AG04450 (cell line): Measurements from ENCODE around the gene LRRN1. TPM values are rescaled to one million over a fixed set of nuclear protein-coding genes. Genes with fewer than 3 reads are reported as not detected.

ENCODE experiments used
- CTCF ChIA-PET: fragments of 300-600, 350-600 bp; formaldehyde crosslinking; extraction: SDS; loops from one replicate; lab custom pipeline; 2022; ENCODE audit warnings: antibody characterized with exemption, inconsistent platforms; lab: Charles Lee
- POLR2A ChIA-PET: fragments of 350-600 bp; formaldehyde crosslinking; extraction: SDS; loops from one replicate; lab custom pipeline; 2021; ENCODE audit warnings: antibody characterized with exemption, inconsistent platforms; lab: Yijun Ruan, JAX
- DNase-seq: peaks from one replicate; pipeline ENCODE4 v3.0.0-alpha.2; 2011; ENCODE audit warnings: low read depth, low spot score
- H3K27ac ChIP-seq: one replicate; pipeline ENCODE4 v1.5.1; 2012; ENCODE audit warnings: low read depth, low read length, control low read depth
- H3K27me3 ChIP-seq: one replicate; pipeline ENCODE4 v1.6.0; 2012; ENCODE audit warnings: low read length; ENCODE audit not compliant: control insufficient read depth, insufficient read depth
- H3K4me3 ChIP-seq: 2 replicates; pipeline ENCODE4 v1.5.1; 2011; ENCODE audit warnings: mild to moderate bottlenecking, low read depth, low read length, control low read depth
- H3K9me3 ChIP-seq: 2 replicates; pipeline ENCODE4 v1.5.1; 2012; ENCODE audit warnings: low read length; ENCODE audit not compliant: control insufficient read depth, insufficient read depth
- CTCF ChIP-seq: IDR thresholded peaks from 2 replicates; pipeline ENCODE4 v1.5.1; 2011; ENCODE audit warnings: low read depth, low read length, control low read depth, inconsistent platforms
- polyA plus RNA-seq: library from polyadenylated mRNA; depleted of rRNA; stranded (reverse); fragments of >200 nt; gene quantifications from 2 replicates; pipeline ENCODE4 v1.2.3, GENCODE V29; 2011

LRRN1 gene
- polyA plus RNA-seq, 1 experiment: not detected

- DNase-seq: no peak
- no peak for TF ChIP-seq CTCF
- H3K4me3 ChIP-seq: no peak overlapping the region
- CTCF ChIA-PET: no interaction called here
- H3K27me3 ChIP-seq: no peaks in the 10 kb centered on the region
- H3K9me3 ChIP-seq: peaks cover 20% of the 10 kb centered on the region
- H3K27ac ChIP-seq: no peak overlapping the region
- POLR2A ChIA-PET: no interaction called here
These were observed 5.3 kb downstream of the LRRN1 start for GRCh38 chr3:3804560-3804959.

- H3K9me3 ChIP-seq: peaks cover 4% of the 10 kb centered on the region
- ChIA-PET POLR2A (no interaction called here), CTCF (no interaction called here)
- no peak overlapping the region for H3K4me3 ChIP-seq
- TF ChIP-seq CTCF: no peak
- no peak overlapping the region for H3K27ac ChIP-seq
- no peak for DNase-seq
- H3K27me3 ChIP-seq: no peaks in the 10 kb centered on the region
These were observed 6.9 kb downstream of the LRRN1 start for GRCh38 chr3:3806092-3806491.

DNA sequence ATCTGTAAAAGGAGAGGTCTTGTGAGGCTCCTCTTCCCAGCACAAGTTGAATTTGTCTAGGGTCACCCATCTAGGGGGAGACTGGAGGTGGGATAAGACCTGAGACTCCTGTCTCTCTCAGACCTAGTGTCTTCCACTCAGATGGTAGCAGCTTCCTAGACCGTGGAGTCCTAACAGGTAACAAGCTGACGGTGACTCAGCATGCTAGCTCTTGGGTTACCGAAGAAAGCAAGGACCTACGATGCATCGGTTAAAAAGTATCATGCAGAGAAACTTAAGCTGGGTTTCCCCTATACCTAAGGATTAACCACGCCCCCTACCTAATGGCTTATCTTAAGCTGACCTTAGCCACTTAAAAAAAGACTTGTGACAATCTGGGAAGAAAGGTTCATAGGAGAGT is 7.6 kb downstream of the LRRN1 start:
- POLR2A ChIA-PET: no interaction called here
- Histone ChIP-seq H3K27ac (no peak overlapping the region), H3K27me3 (no peaks in the 10 kb centered on the region), H3K4me3 (no peak overlapping the region), H3K9me3 (peaks cover 4% of the 10 kb centered on the region)
- CTCF ChIA-PET: no interaction called here
- DNase-seq: no peak
- no peak for TF ChIP-seq CTCF

DNA sequence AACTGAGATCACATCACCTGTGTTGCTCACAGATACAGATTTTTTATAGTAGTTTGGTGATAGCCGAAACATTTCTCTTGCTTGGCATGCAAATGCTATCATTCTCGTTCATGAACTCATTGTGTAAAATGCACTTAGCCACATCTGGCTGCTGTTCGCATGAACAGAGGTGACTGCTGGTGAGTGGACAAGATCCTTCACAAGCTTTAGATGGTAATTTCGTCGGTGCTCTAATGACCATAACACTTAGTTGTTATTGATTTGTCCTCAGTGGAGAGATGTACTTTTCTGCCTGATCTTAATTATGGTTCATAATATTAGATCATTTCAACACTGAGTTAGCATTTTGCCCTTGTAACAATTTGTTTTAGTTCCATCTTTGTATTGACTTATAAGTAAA is 13.8 kb downstream of the LRRN1 start:
- ChIA-PET POLR2A (no interaction called here), CTCF (no interaction called here)
- Histone ChIP-seq H3K27ac (no peak overlapping the region), H3K4me3 (no peak overlapping the region), H3K27me3 (no peaks in the 10 kb centered on the region), H3K9me3 (peaks cover 4% of the 10 kb centered on the region)
- DNase-seq: no peak
- TF ChIP-seq CTCF: no peak

DNA sequence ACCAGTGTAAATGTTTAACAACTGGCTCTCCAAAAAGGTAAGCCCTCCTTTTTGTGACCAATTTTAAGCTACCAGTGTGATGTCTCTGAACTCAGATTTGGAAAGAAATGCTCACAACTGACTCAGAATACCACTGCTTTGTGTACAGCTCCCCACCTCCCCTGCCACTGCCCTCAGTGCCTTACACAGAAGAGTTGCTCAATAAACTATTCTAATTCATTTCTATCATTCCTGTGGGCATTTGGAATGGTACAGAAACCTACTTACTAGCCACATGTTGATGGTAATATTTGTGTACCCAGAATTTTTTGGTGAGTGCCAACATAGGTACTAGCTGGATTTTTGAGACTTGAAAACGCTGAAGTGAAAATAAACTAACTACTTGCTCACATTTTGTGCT is 16.0 kb downstream of the LRRN1 start:
- H3K27ac ChIP-seq: no peak overlapping the region
- TF ChIP-seq CTCF: no peak
- no peak overlapping the region for H3K4me3 ChIP-seq
- peaks cover 6% of the 10 kb centered on the region; the same call in 1 of the 2 replicates for H3K9me3 ChIP-seq
- CTCF ChIA-PET: no interaction called here
- no peaks in the 10 kb centered on the region for H3K27me3 ChIP-seq
- DNase-seq: no peak
- POLR2A ChIA-PET: no interaction called here
